GM19395 (cell line): Measurements from ENCODE around the gene PNPLA5.
"Not testable (repeated sequence)": the region's sequence is repeated elsewhere in the genome, so short reads cannot be mapped to it uniquely, and the experiment has no call there.

Experiments used
- ATAC-seq: cut with Tn5 transposase; IDR thresholded peaks from one replicate; pipeline ENCODE4 v1.9.1; 2021; ENCODE audit warnings: mild to moderate bottlenecking, moderate library complexity; ENCODE audit not compliant: unreplicated experiment

PNPLA5 gene

GRCh38 chr22:43891360-43892182 lies at the start of gene PNPLA5:
PNPLA5 (minus strand) TSS chr22:43892013; CDS start chr22:43891880, 133 bp downstream.
- ATAC-seq, result no peak

GRCh38 chr22:43941449-43941848 lies 49.6 kb upstream of the PNPLA5 start:
- no peak for ATAC-seq

- no peak for ATAC-seq
Measured at GRCh38 chr22:43931771-43932170, 40.0 kb upstream of the PNPLA5 start.

- ATAC-seq, result no peak
Measured at GRCh38 chr22:43928908-43929307, 37.1 kb upstream of the PNPLA5 start.

- no peak for ATAC-seq
Measured at GRCh38 chr22:43928468-43928867, 36.7 kb upstream of the PNPLA5 start.

- ATAC-seq, result no peak
Measured at GRCh38 chr22:43926349-43926710, 34.5 kb upstream of the PNPLA5 start.

GRCh38 chr22:43925433-43926348 lies 33.9 kb upstream of the PNPLA5 start:
- ATAC-seq, result no peak

GRCh38 chr22:43924877-43925276 lies 33.1 kb upstream of the PNPLA5 start:
- ATAC-seq, result no peak

GRCh38 chr22:43923631-43924464 lies 32.0 kb upstream of the PNPLA5 start, which contains the start of gene PNPLA3:
PNPLA3 (plus strand) TSS chr22:43923805; CDS start chr22:43923912, 107 bp downstream.
- no peak for ATAC-seq

GRCh38 chr22:43923191-43923590 lies 31.4 kb upstream of the PNPLA5 start:
- ATAC-seq, result no peak

- no peak for ATAC-seq
Measured at GRCh38 chr22:43922123-43922522, 30.3 kb upstream of the PNPLA5 start.

- ATAC-seq, result no peak
Measured at GRCh38 chr22:43921370-43921769, 29.6 kb upstream of the PNPLA5 start.

- no peak for ATAC-seq
Measured at GRCh38 chr22:43919106-43919973, 27.5 kb upstream of the PNPLA5 start.

GRCh38 chr22:43917521-43917920 lies 25.7 kb upstream of the PNPLA5 start:
- no peak for ATAC-seq

GRCh38 chr22:43911351-43911750 lies 19.5 kb upstream of the PNPLA5 start:
- no peak for ATAC-seq

GRCh38 chr22:43910178-43910695 lies 18.4 kb upstream of the PNPLA5 start:
- ATAC-seq, result no peak

- no peak for ATAC-seq
Measured at GRCh38 chr22:43909708-43910107, 17.9 kb upstream of the PNPLA5 start.

- no peak for ATAC-seq
Measured at GRCh38 chr22:43905681-43906080, 13.9 kb upstream of the PNPLA5 start.

- ATAC-seq, result not testable (repeated sequence)
Measured at GRCh38 chr22:43904412-43904811, 12.6 kb upstream of the PNPLA5 start.

- ATAC-seq, result not testable (repeated sequence)
Measured at GRCh38 chr22:43903033-43903432, 11.2 kb upstream of the PNPLA5 start.
